Bronchial epithelial cell (primary cell): Measurements from ENCODE around the gene CRYBG1. TPM values are rescaled to one million over a fixed set of nuclear protein-coding genes. Genes with fewer than 3 reads are reported as not detected.

ENCODE experiments used
- DNase-seq: peaks from one replicate; pipeline ENCODE4 v3.0.0-alpha.2; 2010; ENCODE audit warnings: low read depth
- FAIRE-seq: peaks from 2 replicates; lab custom pipeline; 2011; peaks lifted over from hg19 to GRCh38; lab: Jason Lieb, UNC
- H3K27me3 ChIP-seq: 2 replicates; pipeline ENCODE4 v1.5.1; 2011; ENCODE audit warnings: low read length; ENCODE audit not compliant: control insufficient read depth, insufficient read depth
- H3K36me3 ChIP-seq: 2 replicates; pipeline ENCODE4 v1.5.1; 2011; ENCODE audit warnings: low read length; ENCODE audit not compliant: control insufficient read depth, insufficient read depth
- H3K4me3 ChIP-seq: 2 replicates; pipeline ENCODE4 v1.5.1; 2011; ENCODE audit warnings: mild to moderate bottlenecking, low read depth, low read length, control low read depth
- total RNA-seq: library from RNA; depleted of rRNA; stranded (reverse); fragments of >200 nt; gene quantifications from 2 replicates; pipeline ENCODE4 v1.2.1, GENCODE V29; 2014
- TF ChIP-seq, protein P1 (sequence below): IDR thresholded peaks from 2 replicates; pipeline ENCODE4 v1.5.1; 2011; ENCODE audit warnings: mild to moderate bottlenecking, moderate library complexity, low read length, control low read depth, inconsistent platforms; ENCODE audit not compliant: insufficient read depth, severe bottlenecking

CRYBG1 gene
- total RNA-seq, 1 donor from 2014 or later: 45.0 TPM

DNA sequence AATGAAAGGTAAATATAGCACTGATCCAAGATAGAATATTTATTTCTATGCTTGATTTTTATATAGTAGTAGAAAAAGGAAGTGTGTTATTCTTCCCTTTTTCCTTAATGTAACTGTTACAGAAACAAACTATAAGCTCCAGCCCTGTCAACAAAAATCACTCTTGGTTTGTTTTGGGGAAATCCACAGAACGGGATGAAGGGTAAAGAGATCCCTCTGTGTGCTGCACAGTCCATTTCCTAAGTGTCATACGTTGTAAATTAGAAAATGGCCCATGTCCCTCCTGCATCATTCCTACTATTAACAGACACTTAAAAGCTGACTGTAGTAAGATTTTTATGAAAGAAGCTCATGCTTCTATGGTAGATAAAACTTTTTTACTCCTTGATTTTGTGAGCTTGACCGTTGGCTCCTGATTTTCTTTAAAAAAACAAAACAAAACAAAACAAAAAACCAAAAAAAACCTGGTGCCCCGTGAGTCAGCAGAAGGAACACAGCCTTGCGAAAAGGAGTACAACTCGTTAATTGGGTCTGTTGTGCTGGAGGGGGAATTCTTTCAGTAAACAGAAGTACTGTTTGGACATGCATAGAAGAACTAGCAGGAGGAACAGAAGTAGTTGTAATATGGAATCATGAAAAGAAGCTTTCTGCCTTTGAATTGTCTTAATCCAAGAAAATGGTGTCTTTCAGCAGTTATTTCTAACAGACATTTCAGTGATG, 201.3 kb downstream of the CRYBG1 start:
- Histone ChIP-seq H3K36me3 (peaks cover 13% of the 10 kb centered on the region), H3K27me3 (no peaks in the 10 kb centered on the region), H3K4me3 (no peak overlapping the region)
- no peak for FAIRE-seq
- peak; percentile 81 for DNase-seq
- TF ChIP-seq, protein P1, sequence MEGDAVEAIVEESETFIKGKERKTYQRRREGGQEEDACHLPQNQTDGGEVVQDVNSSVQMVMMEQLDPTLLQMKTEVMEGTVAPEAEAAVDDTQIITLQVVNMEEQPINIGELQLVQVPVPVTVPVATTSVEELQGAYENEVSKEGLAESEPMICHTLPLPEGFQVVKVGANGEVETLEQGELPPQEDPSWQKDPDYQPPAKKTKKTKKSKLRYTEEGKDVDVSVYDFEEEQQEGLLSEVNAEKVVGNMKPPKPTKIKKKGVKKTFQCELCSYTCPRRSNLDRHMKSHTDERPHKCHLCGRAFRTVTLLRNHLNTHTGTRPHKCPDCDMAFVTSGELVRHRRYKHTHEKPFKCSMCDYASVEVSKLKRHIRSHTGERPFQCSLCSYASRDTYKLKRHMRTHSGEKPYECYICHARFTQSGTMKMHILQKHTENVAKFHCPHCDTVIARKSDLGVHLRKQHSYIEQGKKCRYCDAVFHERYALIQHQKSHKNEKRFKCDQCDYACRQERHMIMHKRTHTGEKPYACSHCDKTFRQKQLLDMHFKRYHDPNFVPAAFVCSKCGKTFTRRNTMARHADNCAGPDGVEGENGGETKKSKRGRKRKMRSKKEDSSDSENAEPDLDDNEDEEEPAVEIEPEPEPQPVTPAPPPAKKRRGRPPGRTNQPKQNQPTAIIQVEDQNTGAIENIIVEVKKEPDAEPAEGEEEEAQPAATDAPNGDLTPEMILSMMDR: no peak

DNA sequence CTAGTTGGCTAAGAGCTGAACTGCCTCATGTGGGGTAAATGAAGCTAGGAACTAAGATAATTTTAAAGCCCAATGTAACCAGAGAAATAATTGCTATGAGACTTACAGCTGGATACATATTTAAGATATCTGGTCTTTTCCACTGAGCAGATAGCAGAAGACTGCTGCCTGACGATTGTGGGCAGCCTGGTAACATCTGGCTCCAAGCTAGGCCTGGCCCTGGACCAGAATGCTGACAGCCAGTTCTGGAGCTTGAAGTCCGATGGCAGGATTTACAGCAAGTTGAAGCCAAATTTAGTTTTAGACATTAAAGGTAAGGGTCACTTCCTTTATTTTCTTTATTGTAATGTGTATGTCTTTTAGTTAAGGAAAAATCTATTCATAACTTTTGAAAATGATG, 203.1 kb downstream of the CRYBG1 start:
- Histone ChIP-seq H3K36me3 (peaks cover 18% of the 10 kb centered on the region), H3K27me3 (no peaks in the 10 kb centered on the region), H3K4me3 (no peak overlapping the region)
- FAIRE-seq (no peak), DNase-seq (no peak)
- TF ChIP-seq, protein P1: no peak

DNA sequence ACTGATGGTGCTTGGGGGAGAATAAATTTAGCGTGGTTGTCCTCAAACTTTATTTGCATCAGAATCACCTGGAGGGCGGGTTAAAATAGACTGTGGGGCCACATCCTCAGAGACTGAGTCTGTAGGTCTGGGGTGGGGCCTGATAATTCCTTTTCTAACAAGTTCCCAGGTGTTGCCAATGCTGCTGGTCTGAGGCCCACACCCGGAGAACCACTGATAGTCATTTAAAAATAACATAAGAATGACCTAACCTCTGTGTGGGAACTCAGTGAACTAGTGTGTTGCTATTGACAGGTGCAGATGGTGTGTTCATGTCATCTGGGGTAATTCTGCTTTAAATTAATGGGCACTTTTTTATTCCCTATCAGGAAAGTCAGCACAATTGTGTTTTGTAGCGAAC, 204.0 kb downstream of the CRYBG1 start:
- DNase-seq (no peak), FAIRE-seq (no peak)
- TF ChIP-seq, protein P1: no peak
- H3K36me3 ChIP-seq: peaks cover 18% of the 10 kb centered on the region
- no peak overlapping the region for H3K4me3 ChIP-seq
- no peaks in the 10 kb centered on the region for H3K27me3 ChIP-seq

DNA sequence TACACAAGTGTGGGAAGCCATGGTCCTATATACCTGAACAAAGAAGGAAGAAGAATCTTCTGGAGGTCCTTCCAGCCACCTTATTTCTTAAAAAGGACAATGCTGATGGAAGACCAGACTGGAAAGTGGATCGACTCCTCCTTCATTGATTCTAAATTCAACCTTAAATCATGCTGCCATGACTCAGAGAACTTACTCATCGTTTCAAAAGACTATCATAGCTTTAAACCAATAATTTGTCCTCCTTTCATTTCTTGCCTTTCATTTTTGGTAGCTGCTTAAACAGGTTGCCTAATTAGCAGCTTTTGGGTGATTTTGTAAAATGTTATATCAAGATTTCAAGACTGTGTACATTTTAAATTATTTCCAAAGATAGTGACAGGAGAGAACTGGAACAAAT, 208.0 kb downstream of the CRYBG1 start:
- H3K36me3 ChIP-seq: peaks cover 17% of the 10 kb centered on the region
- FAIRE-seq (no peak), DNase-seq (peak; percentile 64)
- no peak overlapping the region for H3K4me3 ChIP-seq
- H3K27me3 ChIP-seq: no peaks in the 10 kb centered on the region
- TF ChIP-seq, protein P1: no peak

DNA sequence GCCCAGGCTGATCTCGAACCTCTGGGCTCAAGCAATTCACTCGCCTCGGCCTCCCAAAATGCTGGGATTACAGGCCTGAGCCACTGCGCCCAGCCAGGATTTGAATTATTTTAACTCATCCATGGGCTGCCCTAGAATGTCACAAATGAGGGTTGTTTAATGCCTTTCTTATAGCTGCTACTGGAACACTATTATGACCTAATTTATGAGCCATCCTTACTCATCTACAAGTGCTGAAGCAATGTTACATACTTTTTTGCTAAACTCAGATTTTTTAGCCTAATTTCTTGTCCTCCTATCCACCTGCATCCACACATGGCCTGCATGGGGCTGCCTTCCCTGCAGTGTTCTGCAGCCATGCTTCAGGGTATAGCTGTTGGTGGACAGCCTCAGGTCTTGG, 208.9 kb downstream of the CRYBG1 start:
- Histone ChIP-seq H3K27me3 (no peaks in the 10 kb centered on the region), H3K36me3 (peaks cover 13% of the 10 kb centered on the region), H3K4me3 (no peak overlapping the region)
- TF ChIP-seq, protein P1: no peak
- FAIRE-seq: no peak
- DNase-seq: no peak

DNA sequence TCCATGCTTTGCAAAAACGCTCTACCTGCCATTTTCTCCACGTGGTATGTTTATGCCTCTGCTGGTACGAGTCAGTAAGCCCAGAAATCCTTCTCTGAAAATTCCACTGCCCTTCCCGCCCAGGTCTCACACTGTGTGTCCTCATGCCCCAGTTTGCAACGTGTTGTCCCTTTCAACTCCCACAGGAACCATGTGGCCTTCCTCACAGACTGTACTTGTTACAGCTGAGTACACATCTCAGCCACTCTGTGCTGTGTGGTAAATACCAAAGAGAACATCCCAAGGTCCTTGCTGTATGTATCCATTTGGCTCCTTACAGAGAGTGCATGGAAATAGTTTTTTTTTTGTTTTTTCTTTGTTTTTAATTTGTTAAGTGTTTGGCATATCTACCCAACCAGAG, 211.9 kb downstream of the CRYBG1 start:
- peaks cover 9% of the 10 kb centered on the region for H3K36me3 ChIP-seq
- no peaks in the 10 kb centered on the region for H3K27me3 ChIP-seq
- TF ChIP-seq, protein P1: no peak
- H3K4me3 ChIP-seq: no peak overlapping the region
- DNase-seq (no peak), FAIRE-seq (peak; percentile 62)
